Peyer's patch (tissue), 4 donors: Measurements from ENCODE around the gene SENP5. TPM values are rescaled to one million over a fixed set of nuclear protein-coding genes. Genes with fewer than 3 reads are reported as not detected.

Source experiments
- DNase-seq, 3 donors: peaks; one replicate each; pipeline ENCODE4 v3.0.0-alpha.2; 2017 to 2019
- H3K27ac ChIP-seq, 4 donors: fragments of 200-600 bp; sonication (generic); one replicate each; pipeline ENCODE4 v1.5.1; 2016 to 2019
- H3K27me3 ChIP-seq, 2 donors: fragments of 200-600 bp; sonication (generic); one replicate each; pipeline ENCODE4 v1.5.1; 2019
- H3K36me3 ChIP-seq, 3 donors: fragments of 200-600 bp; sonication (generic); one replicate each; pipeline ENCODE4 v1.5.1; 2016 to 2019
- H3K4me1 ChIP-seq, 4 donors: fragments of 200-600 bp; sonication (generic); one replicate each; pipeline ENCODE4 v1.5.1; 2016 to 2019
- H3K4me3 ChIP-seq, 4 donors: fragments of 200-600 bp; sonication (generic); 1 replicate in 3 of 4; 2 replicates in 1 of 4; pipeline ENCODE4 v1.5.1; 2016 to 2019; ENCODE audit warnings: mild to moderate bottlenecking in 1 of 4
- H3K9me3 ChIP-seq, 4 donors: fragments of 200-600 bp; sonication (generic); one replicate each; pipeline ENCODE4 v1.5.1; 2016 to 2019; ENCODE audit warnings: mild to moderate bottlenecking in 1 of 4
- POLR2A ChIP-seq, 2 donors: fragments of 450-650 bp; IDR thresholded peaks; one replicate each; pipeline ENCODE4 v1.5.1; 2017; ENCODE audit warnings: antibody characterized with exemption in 2 of 2, mild to moderate bottlenecking in 2 of 2, moderate library complexity in 2 of 2
- total RNA-seq, 4 donors: library from RNA; depleted of rRNA; stranded (reverse); fragments of >200 nt; gene quantifications; one replicate each; pipeline ENCODE4 v1.1.0, GENCODE V29; 2016
- TF ChIP-seq, protein P1 (sequence below), 6 experiments: fragments of 450-650 bp in 4 of 6; fragments of 200-600 bp in 2 of 6; sonication (generic) in 1 of 6; IDR thresholded peaks; one replicate each; pipeline ENCODE4 v1.5.1; 2017 to 2019; ENCODE audit warnings: antibody characterized with exemption in 6 of 6, mild to moderate bottlenecking in 3 of 6, moderate library complexity in 1 of 6

SENP5 gene
- total RNA-seq, 4 donors from 2014 or later = 29.6 to 75.1 (median 36.9) TPM

DNA sequence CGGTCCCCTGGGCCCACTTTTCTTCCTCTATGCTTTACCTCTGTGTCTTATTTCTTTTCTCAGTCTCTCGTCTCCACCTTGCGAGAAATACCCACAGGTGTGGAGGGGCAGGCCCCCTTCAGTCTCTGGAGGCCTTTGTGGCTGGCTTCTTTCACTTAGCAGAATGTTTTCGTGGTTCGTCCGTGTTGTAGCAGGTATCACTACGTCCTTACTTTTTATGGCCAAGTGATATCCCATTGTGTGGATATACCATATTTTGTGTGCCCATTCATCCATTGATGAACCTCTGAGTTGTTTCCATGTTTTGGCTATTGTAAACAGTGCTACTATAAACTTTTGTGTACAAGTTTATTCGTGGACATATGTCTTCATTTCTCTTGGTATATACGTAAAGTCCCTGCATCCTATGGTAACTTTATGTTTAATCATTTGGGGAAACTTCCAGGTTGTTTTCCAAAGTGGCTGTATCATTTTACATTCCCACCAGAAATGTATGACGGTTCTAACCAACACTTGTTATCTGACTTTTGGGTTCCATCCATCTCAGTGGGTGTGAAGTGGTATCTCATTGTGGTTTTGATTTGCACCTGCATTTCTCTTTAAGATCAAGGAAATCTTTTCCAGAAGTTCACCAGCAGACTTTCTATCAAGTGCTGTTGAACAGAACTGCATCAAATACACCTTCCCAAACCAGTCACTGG is 95.4 kb downstream of the SENP5 start:
- H3K36me3 ChIP-seq = peaks cover 0 to 25% (median 0%) of the 10 kb centered on the region in 3 donors
- H3K27ac ChIP-seq = peak overlapping the region in 2 of 4 donors; percentile 70 to 73
- no peaks in the 10 kb centered on the region for H3K9me3 ChIP-seq
- TF ChIP-seq POLR2A (IDR thresholded peaks at IDR 0.05) = no peak
- TF ChIP-seq, protein P1, sequence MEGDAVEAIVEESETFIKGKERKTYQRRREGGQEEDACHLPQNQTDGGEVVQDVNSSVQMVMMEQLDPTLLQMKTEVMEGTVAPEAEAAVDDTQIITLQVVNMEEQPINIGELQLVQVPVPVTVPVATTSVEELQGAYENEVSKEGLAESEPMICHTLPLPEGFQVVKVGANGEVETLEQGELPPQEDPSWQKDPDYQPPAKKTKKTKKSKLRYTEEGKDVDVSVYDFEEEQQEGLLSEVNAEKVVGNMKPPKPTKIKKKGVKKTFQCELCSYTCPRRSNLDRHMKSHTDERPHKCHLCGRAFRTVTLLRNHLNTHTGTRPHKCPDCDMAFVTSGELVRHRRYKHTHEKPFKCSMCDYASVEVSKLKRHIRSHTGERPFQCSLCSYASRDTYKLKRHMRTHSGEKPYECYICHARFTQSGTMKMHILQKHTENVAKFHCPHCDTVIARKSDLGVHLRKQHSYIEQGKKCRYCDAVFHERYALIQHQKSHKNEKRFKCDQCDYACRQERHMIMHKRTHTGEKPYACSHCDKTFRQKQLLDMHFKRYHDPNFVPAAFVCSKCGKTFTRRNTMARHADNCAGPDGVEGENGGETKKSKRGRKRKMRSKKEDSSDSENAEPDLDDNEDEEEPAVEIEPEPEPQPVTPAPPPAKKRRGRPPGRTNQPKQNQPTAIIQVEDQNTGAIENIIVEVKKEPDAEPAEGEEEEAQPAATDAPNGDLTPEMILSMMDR (IDR thresholded peaks at IDR 0.05) = no peak
- H3K4me3 ChIP-seq = no peak overlapping the region
- no peaks in the 10 kb centered on the region for H3K27me3 ChIP-seq
- H3K4me1 ChIP-seq = peaks cover 0 to 30% (median 1%) of the 10 kb centered on the region in 4 donors
- DNase-seq = peak in 1 of 3 donors; percentile 28

DNA sequence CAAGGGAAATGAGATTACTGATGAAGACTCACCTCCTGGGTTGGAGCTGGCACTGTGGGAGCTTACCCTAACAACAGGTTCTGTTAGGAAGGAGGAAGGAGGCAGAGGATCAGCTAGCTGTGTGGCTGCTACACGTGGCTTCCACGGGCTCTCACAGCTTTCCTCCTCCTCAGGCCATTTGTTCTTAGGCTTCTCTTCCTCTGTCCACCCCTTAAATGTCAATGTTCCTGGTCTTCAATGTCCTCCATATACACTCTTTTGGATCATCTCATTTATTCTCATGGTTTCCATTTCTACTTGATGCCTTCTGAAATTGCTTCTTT is 95.9 kb downstream of the SENP5 start:
- peak in 1 of 3 donors; percentile 23 for DNase-seq
- no peak for TF ChIP-seq POLR2A (IDR thresholded peaks at IDR 0.05)
- TF ChIP-seq, protein P1 (IDR thresholded peaks at IDR 0.05) = no peak
- Histone ChIP-seq H3K4me1 (peaks cover 0 to 32% (median 4%) of the 10 kb centered on the region in 4 donors), H3K36me3 (peaks cover 0 to 25% (median 0%) of the 10 kb centered on the region in 3 donors), H3K9me3 (no peaks in the 10 kb centered on the region), H3K4me3 (no peak overlapping the region), H3K27ac (peak overlapping the region in 1 of 4 donors; percentile 42), H3K27me3 (no peaks in the 10 kb centered on the region)

DNA sequence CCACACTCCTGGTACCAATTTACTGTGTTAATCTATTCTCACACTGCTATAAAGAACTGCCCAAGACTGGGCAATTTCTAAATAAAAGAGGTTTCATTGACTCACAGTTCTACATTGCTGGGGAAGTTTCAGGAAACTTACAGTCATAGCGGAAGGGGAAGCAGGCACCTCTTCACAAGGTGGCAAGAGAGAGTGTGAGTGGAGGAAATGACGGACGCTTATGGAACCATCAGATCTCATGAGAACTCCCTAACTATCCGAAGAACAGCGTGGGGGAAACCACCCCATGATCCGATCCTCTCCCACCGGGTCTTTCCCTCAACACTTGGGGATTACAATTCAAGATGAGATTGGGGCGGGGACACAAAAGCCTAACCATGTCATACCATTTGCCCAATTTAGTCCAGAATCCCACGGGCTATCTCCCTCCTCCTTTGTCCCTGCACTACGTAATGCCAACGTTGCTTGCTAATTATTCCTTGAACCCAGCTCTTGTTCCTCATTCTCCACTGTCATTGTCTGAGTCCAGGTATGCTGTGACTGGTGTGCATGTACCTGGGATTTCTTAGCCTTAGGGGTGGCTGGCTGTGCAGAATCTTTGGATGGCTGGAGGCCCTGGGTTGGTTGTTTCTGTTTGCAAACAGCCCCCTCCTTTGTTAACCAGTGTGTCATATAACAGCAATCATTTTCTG is 97.5 kb downstream of the SENP5 start:
- no peak overlapping the region for H3K27ac ChIP-seq
- peaks cover 0 to 35% (median 5%) of the 10 kb centered on the region in 4 donors for H3K4me1 ChIP-seq
- peaks cover 0 to 25% (median 0%) of the 10 kb centered on the region in 3 donors for H3K36me3 ChIP-seq
- no peaks in the 10 kb centered on the region for H3K9me3 ChIP-seq
- TF ChIP-seq POLR2A (IDR thresholded peaks at IDR 0.05) = no peak
- TF ChIP-seq, protein P1 (IDR thresholded peaks at IDR 0.05) = no peak
- DNase-seq = peak in 1 of 3 donors; percentile 15
- no peaks in the 10 kb centered on the region for H3K27me3 ChIP-seq
- H3K4me3 ChIP-seq = no peak overlapping the region

DNA sequence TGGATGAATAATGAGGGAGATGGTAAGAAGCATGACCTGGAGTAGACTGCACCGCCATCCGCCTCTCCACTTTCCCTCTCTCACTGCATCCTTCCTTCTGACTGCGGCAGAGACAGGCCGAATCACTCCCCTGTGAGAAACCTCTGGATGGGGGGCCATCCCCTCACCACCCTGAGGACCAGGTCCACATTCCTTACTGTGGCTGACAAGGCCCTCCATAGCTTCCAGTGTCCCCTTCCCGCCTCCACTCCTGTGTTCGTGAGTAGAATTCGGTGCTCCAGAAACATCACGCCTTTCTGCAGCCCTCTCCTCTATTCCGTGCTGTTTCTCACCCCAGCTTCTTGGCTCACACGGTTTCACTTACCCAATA is 98.1 kb downstream of the SENP5 start:
- Histone ChIP-seq H3K36me3 (peaks cover 0 to 25% (median 0%) of the 10 kb centered on the region in 3 donors), H3K27me3 (no peaks in the 10 kb centered on the region), H3K4me1 (peaks cover 0 to 36% (median 5%) of the 10 kb centered on the region in 4 donors), H3K4me3 (no peak overlapping the region), H3K9me3 (no peaks in the 10 kb centered on the region), H3K27ac (no peak overlapping the region)
- DNase-seq = peak in 1 of 3 donors; percentile 24
- TF ChIP-seq, protein P1 (IDR thresholded peaks at IDR 0.05) = no peak
- no peak for TF ChIP-seq POLR2A (IDR thresholded peaks at IDR 0.05)

DNA sequence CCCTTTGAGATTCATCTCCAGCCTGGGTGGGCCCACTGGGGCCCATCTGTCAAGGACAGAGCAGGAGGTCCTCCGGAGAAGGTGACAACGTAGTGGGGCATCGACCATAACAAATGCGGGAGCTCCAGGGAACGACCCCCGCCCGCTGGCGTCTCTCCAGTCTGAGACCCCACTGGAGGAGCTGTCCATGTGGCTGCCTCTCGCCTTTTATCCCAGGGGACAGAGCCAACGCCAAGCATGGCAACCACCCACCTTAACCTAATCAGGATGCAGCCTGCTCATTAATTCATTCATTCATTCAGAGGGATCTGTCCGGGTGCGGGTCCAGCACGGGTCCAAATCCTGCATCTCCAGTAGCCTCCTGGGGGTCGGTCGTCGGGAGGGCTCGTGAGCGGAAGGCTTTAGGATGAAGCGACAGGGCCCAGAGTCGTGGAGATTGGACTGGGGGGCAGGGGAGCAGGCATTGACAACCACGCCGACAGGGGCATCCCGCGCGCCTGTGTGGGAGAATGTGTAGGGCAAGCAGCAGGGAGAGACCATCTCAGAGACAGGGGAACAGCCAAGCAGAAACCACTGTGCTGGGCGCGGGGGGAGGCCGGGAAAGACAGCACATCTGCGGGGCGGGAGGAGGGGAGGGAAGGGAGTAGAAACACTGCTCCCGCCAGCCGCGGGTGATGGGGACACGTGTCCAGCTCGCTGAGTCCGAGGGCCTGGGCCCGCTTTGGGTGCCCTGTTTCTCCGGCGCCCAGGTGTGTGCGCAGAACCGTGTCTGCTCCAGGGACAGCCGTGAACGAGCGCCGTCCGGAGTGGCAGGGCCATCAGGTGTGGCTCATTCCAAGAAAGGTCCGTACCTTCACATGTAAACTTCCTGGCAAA is 99.0 kb downstream of the SENP5 start:
- H3K27ac ChIP-seq = no peak overlapping the region
- peaks cover 0 to 25% (median 0%) of the 10 kb centered on the region in 3 donors for H3K36me3 ChIP-seq
- TF ChIP-seq POLR2A (IDR thresholded peaks at IDR 0.05) = no peak
- TF ChIP-seq, protein P1 (IDR thresholded peaks at IDR 0.05) = no peak
- peaks cover 0 to 27% (median 5%) of the 10 kb centered on the region in 4 donors for H3K4me1 ChIP-seq
- no peaks in the 10 kb centered on the region for H3K27me3 ChIP-seq
- peak in 1 of 3 donors; percentile 43 for DNase-seq
- H3K9me3 ChIP-seq = no peaks in the 10 kb centered on the region
- peak overlapping the region in 1 of 4 donors; percentile 83 for H3K4me3 ChIP-seq
